HepG2 (cell line): Measurements from ENCODE around the gene ARHGEF12. TPM values are rescaled to one million over a fixed set of nuclear protein-coding genes. Genes with fewer than 3 reads are reported as not detected.
A peak's percentile ranks its signal among the peaks of the same experiment; 100 is the strongest.

Experiments used
- CBX2 ChIP-seq, 2 experiments: fragments of 200-600 bp in 1 of 2; sonication (generic); formaldehyde crosslinking in 1 of 2; IDR thresholded peaks; 2 replicates each; pipeline versions ENCODE4 v1.7.0 to v1.8.1; 2018 to 2022; ENCODE audit warnings: low read depth in 2 of 2, low read length in 1 of 2, mild to moderate bottlenecking in 1 of 2, missing genetic modification reagents in 1 of 2
- CREB1 ChIP-seq, 2 experiments: fragments of 450-650 bp in 1 of 2; IDR thresholded peaks; 2 replicates each; pipeline ENCODE4 v1.6.1; 2016 to 2017; ENCODE audit warnings: control low read depth in 1 of 2, mild to moderate bottlenecking in 1 of 2, missing compliant biosample characterization in 1 of 2, missing genetic modification characterization in 1 of 2
- FOSL1 ChIP-seq: sonication (generic); formaldehyde crosslinking; IDR thresholded peaks from 2 replicates; pipeline ENCODE4 v1.9.0; 2021; ENCODE audit warnings: missing genetic modification reagents, borderline replicate concordance
- FOXA1 ChIP-seq, 2 experiments: fragments of 450-650 bp in 1 of 2; sonication (generic) in 1 of 2; formaldehyde crosslinking in 1 of 2; IDR thresholded peaks; 2 replicates each; pipeline versions ENCODE4 v1.4.0 to v1.6.1; 2016 to 2020; ENCODE audit warnings: missing genetic modification reagents in 1 of 2
- IRF1 ChIP-seq: sonication (generic); formaldehyde crosslinking; IDR thresholded peaks from 2 replicates; pipeline ENCODE4 v1.4.0; 2020; ENCODE audit warnings: low read depth, mild to moderate bottlenecking, missing genetic modification reagents
- MBD4 ChIP-seq: IDR thresholded peaks from 2 replicates; pipeline ENCODE4 v1.6.1; 2012; ENCODE audit warnings: low read length, inconsistent platforms, borderline replicate concordance
- MTF1 ChIP-seq: sonication (generic); formaldehyde crosslinking; IDR thresholded peaks from 2 replicates; pipeline ENCODE4 v1.5.0; 2020; ENCODE audit warnings: missing genetic modification reagents
- NFKB2 ChIP-seq: sonication (generic); formaldehyde crosslinking; IDR thresholded peaks from 2 replicates; pipeline ENCODE4 v1.4.0; 2020; ENCODE audit warnings: missing genetic modification reagents, borderline replicate concordance
- PAX8 ChIP-seq: sonication (generic); formaldehyde crosslinking; IDR thresholded peaks from 2 replicates; pipeline ENCODE4 v1.8.0; 2022; ENCODE audit warnings: mild to moderate bottlenecking, missing genetic modification reagents, borderline replicate concordance
- PPARG ChIP-seq: conservative IDR thresholded peaks from 2 replicates; pipeline ENCODE4 v1.6.1; 2016; ENCODE audit warnings: missing biosample characterization, missing genetic modification reagents
- PRDM10 ChIP-seq: sonication (generic); formaldehyde crosslinking; IDR thresholded peaks from 2 replicates; pipeline ENCODE4 v1.4.0; 2020; ENCODE audit warnings: low read depth, missing genetic modification reagents
- RFX3 ChIP-seq: IDR thresholded peaks from 2 replicates; pipeline ENCODE4 v1.6.1; 2016; ENCODE audit warnings: missing biosample characterization, missing genetic modification reagents
- SALL1 ChIP-seq: sonication (generic); formaldehyde crosslinking; IDR thresholded peaks from 2 replicates; pipeline ENCODE4 v1.8.0; 2022; ENCODE audit warnings: mild to moderate bottlenecking, missing genetic modification reagents
- SIN3B ChIP-seq: fragments of 150-350 bp; IDR thresholded peaks from 2 replicates; pipeline ENCODE4 v1.6.1; 2014; ENCODE audit warnings: low read length
- SKI ChIP-seq: fragments of 450-650 bp; IDR thresholded peaks from one replicate; pipeline ENCODE4 v1.6.1; 2018; ENCODE audit warnings: mild to moderate bottlenecking; ENCODE audit not compliant: partially characterized antibody
- ZBTB3 ChIP-seq: sonication (generic); formaldehyde crosslinking; IDR thresholded peaks from 2 replicates; pipeline ENCODE4 v1.4.0; 2020; ENCODE audit warnings: low read depth, mild to moderate bottlenecking, moderate library complexity, missing genetic modification reagents, borderline replicate concordance
- ZFAT ChIP-seq: sonication (generic); formaldehyde crosslinking; conservative IDR thresholded peaks from 2 replicates; pipeline ENCODE4 v1.8.1; 2023; ENCODE audit warnings: missing genetic modification reagents, inconsistent platforms
- ZFP36 ChIP-seq: fragments of 150-350 bp; IDR thresholded peaks from 2 replicates; pipeline ENCODE4 v1.6.1; 2018; ENCODE audit warnings: borderline replicate concordance, low read length, low read depth; ENCODE audit not compliant: partially characterized antibody
- ZNF101 ChIP-seq: sonication (generic); formaldehyde crosslinking; IDR thresholded peaks from 2 replicates; pipeline ENCODE4 v1.4.0; 2020; ENCODE audit warnings: mild to moderate bottlenecking, low read depth, missing genetic modification reagents, borderline replicate concordance
- ZNF124 ChIP-seq: sonication (generic); formaldehyde crosslinking; IDR thresholded peaks from 2 replicates; pipeline ENCODE4 v1.4.0; 2020; ENCODE audit warnings: missing genetic modification reagents
- ZNF382 ChIP-seq: sonication (generic); formaldehyde crosslinking; IDR thresholded peaks from 2 replicates; pipeline ENCODE4 v1.5.0; 2020; ENCODE audit warnings: missing genetic modification reagents, mild to moderate bottlenecking, borderline replicate concordance
- ZNF776 ChIP-seq: sonication (generic); formaldehyde crosslinking; IDR thresholded peaks from 2 replicates; pipeline ENCODE4 v1.4.0; 2020; ENCODE audit warnings: mild to moderate bottlenecking, missing genetic modification reagents
- polyA plus RNA-seq, 8 experiments: library from polyadenylated mRNA; depleted of rRNA in 3 of 8; stranded (reverse) in 7 of 8; unstranded in 1 of 8; fragments of >200 nt; fragmentation: Illumina TruSeq in 4 of 8; extraction: Trizol in 4 of 8; gene quantifications; 2 replicates each; pipeline versions ENCODE4 v1.2.1 to v1.2.3, GENCODE V29; 2011 to 2016; ENCODE audit warnings: low read depth in 4 of 8, missing spikeins in 1 of 8, mixed read lengths in 1 of 8; ENCODE audit not compliant: insufficient read depth in 1 of 8
- total RNA-seq, 5 experiments: library from RNA; depleted of rRNA; stranded (reverse); fragments of >200 nt; fragmentation: Illumina TruSeq; extraction: Trizol; gene quantifications; 2 replicates each; pipeline ENCODE4 v1.2.3, GENCODE V29; 2016; ENCODE audit warnings: low read depth in 1 of 5
- TF ChIP-seq, protein P1 (sequence below): sonication (generic); formaldehyde crosslinking; IDR thresholded peaks from 2 replicates; pipeline ENCODE4 v1.4.0; 2020; ENCODE audit warnings: mild to moderate bottlenecking, missing genetic modification reagents
- TF ChIP-seq, protein P2 (sequence below): sonication (generic); formaldehyde crosslinking; IDR thresholded peaks from 2 replicates; pipeline ENCODE4 v1.4.0; 2020; ENCODE audit warnings: mild to moderate bottlenecking, missing genetic modification reagents

ARHGEF12 gene
- total and polyA plus RNA-seq, 2 of the 13 experiments (the other 11 are each of a cell fraction or from before 2014, with no cell fraction given): 17.9 to 54.4 TPM

GRCh38 chr11:120337355-120338106, 1.3 kb downstream of the ARHGEF12 start (continued):
- no peak for TF ChIP-seq ZBTB3 (CRISPR knock-in tag)
- TF ChIP-seq MBD4: 0 out of 2 replicates have a peak, but pooled peaks have one; percentile 47
- no peak for TF ChIP-seq IRF1
- no peak; the same call in 1 of the 2 replicates for TF ChIP-seq SALL1 (CRISPR knock-in tag)
- TF ChIP-seq FOXA1 (IDR thresholded peaks at IDR 0.05): no peak
- TF ChIP-seq FOXA1 (CRISPR knock-in tag; IDR thresholded peaks at IDR 0.05): peak; percentile 1; the same call in 1 of the 2 replicates
- TF ChIP-seq ZFP36: no peak
- TF ChIP-seq SKI: no peak
- TF ChIP-seq, protein P1, sequence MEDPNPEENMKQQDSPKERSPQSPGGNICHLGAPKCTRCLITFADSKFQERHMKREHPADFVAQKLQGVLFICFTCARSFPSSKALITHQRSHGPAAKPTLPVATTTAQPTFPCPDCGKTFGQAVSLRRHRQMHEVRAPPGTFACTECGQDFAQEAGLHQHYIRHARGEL (CRISPR knock-in tag): no peak
- TF ChIP-seq RFX3: no peak
- no peak for TF ChIP-seq CREB1 (IDR thresholded peaks at IDR 0.05)
- no peak for TF ChIP-seq CREB1 (CRISPR knock-in tag; IDR thresholded peaks at IDR 0.05)
- no peak for TF ChIP-seq ZNF382 (CRISPR knock-in tag)
- TF ChIP-seq ZNF101 (CRISPR knock-in tag): no peak
- TF ChIP-seq PRDM10: no peak; the same call in 1 of the 2 replicates
- TF ChIP-seq, protein P2, sequence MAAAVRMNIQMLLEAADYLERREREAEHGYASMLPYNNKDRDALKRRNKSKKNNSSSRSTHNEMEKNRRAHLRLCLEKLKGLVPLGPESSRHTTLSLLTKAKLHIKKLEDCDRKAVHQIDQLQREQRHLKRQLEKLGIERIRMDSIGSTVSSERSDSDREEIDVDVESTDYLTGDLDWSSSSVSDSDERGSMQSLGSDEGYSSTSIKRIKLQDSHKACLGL (CRISPR knock-in tag): no peak
- 0 out of 2 replicates have a peak, but pooled peaks have one; percentile 31 for TF ChIP-seq ZNF124 (CRISPR knock-in tag)
- no peak for TF ChIP-seq SIN3B
- no peak for TF ChIP-seq ZNF776
- TF ChIP-seq MTF1 (CRISPR knock-in tag): no peak
- TF ChIP-seq NFKB2: no peak
- no peak for TF ChIP-seq PAX8 (CRISPR knock-in tag)
- no peak for TF ChIP-seq FOSL1 (CRISPR knock-in tag)
- TF ChIP-seq ZFAT: no peak
- TF ChIP-seq CBX2 (IDR thresholded peaks at IDR 0.05; ENCODE audit: low read depth, low read length): no peak
- no peak for TF ChIP-seq CBX2 (CRISPR knock-in tag; IDR thresholded peaks at IDR 0.05; ENCODE audit: low read depth)
- TF ChIP-seq PPARG (CRISPR knock-in tag): 0 out of 2 replicates have a peak, but pooled peaks have one; percentile 13
